A204.1 (cell line): Measurements from ENCODE around the gene BICD1.
"Not testable (repeated sequence)": the region's sequence is repeated elsewhere in the genome, so short reads cannot be mapped to it uniquely, and the experiment has no call there.

Source experiments
- FAIRE-seq: peaks from 2 replicates; lab custom pipeline; 2012; peaks lifted over from hg19 to GRCh38; lab: Jason Lieb, UNC

BICD1 gene

DNA sequence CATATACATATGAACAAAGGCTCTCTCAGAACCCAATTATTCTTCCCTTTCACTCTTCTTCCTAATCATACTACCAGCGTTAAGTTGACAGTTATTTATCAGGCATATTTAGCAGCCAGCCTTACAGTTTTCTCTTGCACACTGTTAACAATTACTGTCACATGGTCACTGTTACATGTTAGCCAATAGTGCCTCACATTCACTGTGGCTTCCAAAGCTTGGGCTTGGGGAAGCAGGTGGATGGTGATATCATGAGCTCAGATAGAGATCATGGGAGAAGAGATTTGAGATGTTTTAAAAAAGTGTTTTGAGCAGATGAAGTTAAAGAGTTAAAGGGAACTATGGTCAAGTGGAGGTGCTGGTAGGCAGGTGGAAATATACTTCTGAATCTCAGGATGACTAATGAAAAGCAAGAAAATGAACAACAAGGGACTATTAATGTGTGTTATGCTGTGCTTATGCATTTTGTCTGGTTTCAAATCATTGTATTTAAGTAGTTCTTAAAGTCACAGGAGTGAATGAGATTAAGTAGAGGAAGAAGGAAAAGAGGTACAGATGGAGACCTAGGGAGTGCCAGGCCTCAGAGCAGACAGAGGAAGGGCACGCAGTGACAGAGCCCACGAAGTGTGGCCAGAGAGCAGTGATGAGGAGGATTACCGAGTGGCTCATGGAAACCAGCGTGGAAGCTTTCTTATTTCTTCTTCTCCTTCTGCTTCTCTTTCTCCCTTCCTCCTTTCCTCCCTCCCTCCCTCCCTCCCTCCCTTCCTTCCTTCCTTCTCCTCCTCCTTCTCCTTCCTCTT is 39.6 kb downstream of the BICD1 start:
- no peak for FAIRE-seq

- FAIRE-seq = no peak
These were observed 41.7 kb downstream of the BICD1 start for GRCh38 chr12:32148372-32148771.

- no peak for FAIRE-seq
These were observed 42.8 kb downstream of the BICD1 start for GRCh38 chr12:32149489-32149888.

DNA sequence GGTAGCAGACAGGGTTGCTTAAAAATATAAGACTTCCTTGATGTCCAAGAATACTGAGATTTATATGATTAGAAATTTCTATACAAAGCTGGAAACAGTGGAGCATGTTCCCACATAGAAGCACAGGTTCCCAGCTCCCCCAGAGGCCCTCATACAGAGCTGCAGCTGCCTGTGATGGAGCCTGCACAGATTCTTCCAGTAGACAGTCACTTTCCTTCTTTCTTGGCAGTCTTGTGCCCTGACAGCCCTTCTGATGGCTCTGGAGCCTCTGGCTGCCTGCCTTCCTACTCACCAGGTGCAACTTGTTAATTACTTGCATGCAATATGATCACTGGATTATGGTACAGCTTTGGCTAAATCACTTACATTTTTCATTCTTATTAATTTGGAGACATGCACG is 44.4 kb downstream of the BICD1 start:
- no peak for FAIRE-seq

DNA sequence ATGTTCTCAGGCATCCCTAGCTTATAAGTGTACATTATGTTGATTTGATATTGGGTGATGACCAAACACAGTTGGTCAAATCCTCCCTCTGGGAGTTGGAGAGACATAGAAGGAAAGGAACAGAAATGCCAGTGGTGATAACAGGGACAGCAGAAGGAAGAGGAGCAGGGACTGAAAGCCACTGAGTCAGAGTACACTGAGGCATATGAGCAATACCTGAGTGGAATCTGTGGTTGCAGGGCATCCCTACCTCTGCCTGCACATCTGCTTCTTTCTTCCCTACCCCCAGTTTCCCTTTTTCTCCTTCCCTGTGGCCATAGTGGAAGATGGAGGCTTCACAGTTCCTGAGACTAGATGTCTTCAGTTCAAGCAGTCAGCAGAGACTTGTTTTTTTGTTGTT is 44.9 kb downstream of the BICD1 start:
- no peak for FAIRE-seq

DNA sequence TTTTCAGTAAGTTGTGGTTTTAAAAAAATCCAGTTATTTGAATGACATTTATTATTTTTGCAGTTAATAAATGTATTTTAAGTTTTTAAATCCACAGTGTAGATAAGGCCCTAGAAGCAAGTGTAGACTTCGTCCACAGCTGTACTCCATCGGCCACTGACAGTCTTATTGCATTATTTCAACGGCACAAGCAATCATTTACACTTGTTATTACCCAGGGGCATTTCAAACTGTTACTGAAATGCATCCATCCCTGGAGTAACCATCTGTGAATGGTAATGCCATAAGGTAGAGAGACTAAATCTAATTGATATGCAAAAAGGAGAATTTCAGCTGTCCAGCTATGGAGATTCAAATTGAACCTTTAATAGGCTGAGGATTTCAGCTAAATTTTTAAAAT is 48.4 kb downstream of the BICD1 start:
- no peak for FAIRE-seq

DNA sequence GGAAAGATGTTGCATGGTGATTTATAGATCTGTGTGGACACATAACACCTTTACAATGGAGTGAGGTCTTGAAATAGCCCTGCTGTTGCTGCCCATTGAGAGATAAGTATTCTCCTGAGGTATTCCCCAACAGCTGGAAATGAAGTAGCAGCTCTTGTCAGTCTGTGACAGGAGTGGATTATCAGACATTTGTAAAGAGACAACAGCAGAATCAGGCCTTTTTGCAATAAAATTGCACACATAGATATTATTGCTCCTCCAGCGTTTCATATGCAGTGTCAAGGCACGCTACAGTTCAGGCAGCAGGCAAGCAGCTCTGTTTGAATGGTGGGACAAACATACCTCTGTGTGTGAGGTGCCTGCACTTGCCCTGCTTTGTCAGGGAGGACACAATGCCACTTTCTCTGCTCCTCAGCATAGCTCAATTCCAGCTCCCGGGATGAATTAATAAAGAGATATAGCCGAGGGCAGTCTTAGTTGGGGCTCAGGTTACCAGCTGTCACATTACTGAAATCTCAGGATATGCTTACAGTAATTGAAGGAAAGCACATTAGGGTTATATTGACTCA is 49.4 kb downstream of the BICD1 start:
- no peak for FAIRE-seq

GRCh38 chr12:32158525-32158924 is 51.9 kb downstream of the BICD1 start:
- no peak for FAIRE-seq

GRCh38 chr12:32159381-32159780 is 52.7 kb downstream of the BICD1 start:
- no peak for FAIRE-seq

DNA sequence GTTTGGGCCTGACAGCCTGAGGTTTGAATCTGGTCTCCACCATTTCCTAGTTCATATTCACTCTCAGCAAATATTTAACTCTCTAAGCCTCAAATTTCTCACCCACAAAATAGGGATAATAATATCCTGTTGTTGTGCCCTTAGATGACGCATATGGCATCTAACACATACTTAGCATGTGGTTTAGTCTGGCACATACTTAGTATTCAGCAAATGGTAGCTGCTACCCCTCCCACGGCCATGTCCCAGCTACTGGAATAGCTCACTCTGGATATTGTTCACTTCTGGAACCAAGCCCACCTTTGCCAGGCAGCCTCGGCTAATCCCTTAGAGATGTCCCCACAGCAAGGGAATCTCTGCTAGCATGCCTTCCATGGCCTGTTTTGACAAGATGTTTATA is 53.3 kb downstream of the BICD1 start:
- FAIRE-seq = no peak

DNA sequence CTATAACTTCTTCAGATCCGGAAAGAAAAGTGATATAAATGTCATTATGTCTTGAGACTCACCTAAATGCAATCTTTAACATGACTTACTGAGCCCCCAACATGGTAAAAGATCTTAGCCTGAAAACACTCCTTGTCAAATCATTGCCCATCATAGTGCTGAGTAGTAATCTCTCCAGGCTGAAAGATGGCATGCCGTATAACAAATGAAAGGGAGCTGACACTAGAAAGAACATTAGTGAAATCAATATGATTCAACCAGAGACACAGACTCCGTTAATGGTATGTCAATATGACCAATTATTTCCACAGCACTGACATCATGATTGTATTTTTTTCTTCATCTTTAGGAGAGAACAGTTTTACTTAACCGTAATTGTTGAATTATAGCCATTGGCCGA is 54.4 kb downstream of the BICD1 start:
- FAIRE-seq = no peak

DNA sequence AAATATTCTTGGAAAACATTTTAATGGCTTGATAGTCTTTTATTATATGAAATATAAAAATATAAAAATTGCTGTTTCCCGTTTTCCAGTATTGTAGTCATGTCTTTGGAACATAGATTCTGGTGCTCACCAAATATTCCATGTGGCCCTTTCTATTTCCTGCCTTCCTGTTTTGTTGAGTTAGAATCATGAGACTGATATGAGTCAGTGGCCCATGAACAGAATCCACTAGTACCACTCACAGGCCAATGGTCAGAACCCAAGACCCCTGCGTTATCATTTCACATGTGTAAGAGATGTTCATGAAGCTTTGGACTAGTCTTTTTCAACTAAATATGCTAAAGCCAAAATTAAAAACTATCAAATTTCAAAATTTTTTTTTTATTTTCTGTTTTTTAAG is 56.9 kb downstream of the BICD1 start:
- no peak for FAIRE-seq

GRCh38 chr12:32166510-32166909 is 59.9 kb downstream of the BICD1 start:
- FAIRE-seq = no peak

- FAIRE-seq = no peak
These were observed 63.9 kb downstream of the BICD1 start for GRCh38 chr12:32170437-32170998.

GRCh38 chr12:32171211-32171610 is 64.6 kb downstream of the BICD1 start:
- FAIRE-seq = no peak

DNA sequence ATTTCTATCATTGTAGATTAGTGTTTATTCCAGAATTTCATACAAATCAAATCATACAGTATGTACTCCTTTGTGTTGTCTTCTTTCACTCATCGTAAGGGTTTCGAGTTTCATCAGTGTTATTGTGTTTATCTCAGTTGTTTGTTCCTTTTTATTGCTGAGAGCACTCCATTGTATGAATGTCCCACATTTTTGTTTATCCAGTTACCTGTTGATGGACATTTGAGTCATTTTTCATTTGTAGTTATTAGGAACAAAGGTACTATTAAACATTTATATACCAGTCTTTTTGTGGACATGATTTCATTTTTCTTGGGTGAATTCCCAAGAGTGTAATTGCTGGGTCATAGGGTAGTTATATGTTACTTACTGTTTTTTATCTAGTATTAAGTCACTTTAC is 70.0 kb downstream of the BICD1 start:
- no peak for FAIRE-seq

GRCh38 chr12:32178341-32179010 is 71.8 kb downstream of the BICD1 start:
- no peak for FAIRE-seq

DNA sequence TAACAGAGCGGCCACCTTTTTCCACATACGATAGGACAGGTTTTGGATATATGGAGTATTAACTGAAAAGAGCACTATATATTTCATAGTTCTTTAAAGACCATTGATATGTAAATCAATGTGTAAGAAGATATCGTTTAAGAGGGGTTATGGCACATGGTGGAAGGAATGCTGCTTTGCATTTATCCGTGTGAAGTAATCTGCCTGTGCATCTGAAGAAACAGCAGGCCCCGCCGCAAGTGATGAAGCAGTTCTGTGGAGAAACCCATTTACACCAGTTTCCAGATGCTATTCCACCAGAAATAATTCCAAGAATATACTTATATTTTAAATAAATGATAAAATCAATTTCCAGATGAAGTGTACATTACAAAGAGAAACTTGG is 72.4 kb downstream of the BICD1 start:
- FAIRE-seq = no peak

DNA sequence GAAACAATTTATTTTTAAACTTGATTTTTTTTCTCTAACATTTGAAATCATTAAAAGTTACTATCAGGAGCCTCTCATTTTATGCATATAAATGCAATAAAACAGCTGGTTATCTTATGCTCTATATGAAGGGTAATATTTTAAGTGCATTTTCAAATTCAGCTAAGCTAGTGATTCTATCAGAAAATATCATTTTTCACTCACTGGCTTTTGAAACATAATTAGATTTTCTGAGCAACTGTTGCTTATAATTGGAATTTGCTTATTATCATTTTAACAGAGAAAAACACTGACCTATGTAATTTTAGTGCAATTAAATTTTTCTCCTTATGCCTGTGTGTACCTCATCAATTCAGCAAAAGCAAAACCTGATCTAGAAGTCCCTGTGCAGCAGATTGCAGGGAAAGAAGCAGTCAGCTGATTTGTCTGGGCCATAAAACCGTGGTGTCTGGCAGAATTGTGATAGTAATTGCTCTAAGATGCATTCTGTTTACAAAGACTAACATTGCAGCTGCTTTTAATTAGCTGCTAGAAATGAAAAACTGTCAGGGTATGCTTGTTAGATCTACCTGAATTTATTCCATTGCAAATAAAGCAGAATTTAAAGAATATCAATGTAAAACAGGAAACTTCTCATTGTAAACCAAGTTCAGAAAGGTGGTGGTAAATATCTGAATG is 75.0 kb downstream of the BICD1 start:
- FAIRE-seq = no peak

- no peak for FAIRE-seq
These were observed 77.0 kb downstream of the BICD1 start for GRCh38 chr12:32183650-32184049.

- FAIRE-seq = not testable (repeated sequence)
These were observed 80.5 kb downstream of the BICD1 start for GRCh38 chr12:32187127-32187526.

DNA sequence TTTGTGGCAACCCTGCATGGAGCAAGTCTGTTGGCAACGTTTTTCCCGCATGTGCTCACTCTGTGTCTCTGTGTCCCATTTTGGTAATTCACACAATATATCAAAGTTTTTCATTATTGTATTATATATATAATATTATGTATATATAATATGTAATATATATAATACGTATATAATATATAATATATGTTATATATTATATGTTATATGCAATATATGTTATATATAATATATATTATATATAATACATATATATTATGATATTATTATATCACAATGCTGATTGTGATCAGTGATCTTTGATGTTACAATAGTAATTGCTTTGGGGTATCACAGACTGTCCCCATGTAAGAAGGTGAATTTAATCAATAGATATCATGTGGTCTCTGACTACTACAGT is 84.8 kb downstream of the BICD1 start:
- peak; percentile 94 for FAIRE-seq
